HEK293T (cell line): ENCODE data around the gene AUNIP.

Source experiments
- HDGF ChIP-seq: fragments of 450-650 bp; IDR thresholded peaks from 2 replicates; pipeline ENCODE4 v1.6.1; 2017; ENCODE audit warnings: antibody characterized with exemption, borderline replicate concordance
- NFRKB ChIP-seq: fragments of 450-650 bp; IDR thresholded peaks from 2 replicates; pipeline ENCODE4 v1.6.1; 2016; ENCODE audit warnings: mild to moderate bottlenecking, moderate library complexity

GRCh38 chr1:25803368-25803767 is 55.9 kb downstream of the AUNIP start:
- TF ChIP-seq NFRKB (no peak), HDGF (no peak)
